ENCODE measurements around the gene PMF1.

The PMF1 gene

DNA sequence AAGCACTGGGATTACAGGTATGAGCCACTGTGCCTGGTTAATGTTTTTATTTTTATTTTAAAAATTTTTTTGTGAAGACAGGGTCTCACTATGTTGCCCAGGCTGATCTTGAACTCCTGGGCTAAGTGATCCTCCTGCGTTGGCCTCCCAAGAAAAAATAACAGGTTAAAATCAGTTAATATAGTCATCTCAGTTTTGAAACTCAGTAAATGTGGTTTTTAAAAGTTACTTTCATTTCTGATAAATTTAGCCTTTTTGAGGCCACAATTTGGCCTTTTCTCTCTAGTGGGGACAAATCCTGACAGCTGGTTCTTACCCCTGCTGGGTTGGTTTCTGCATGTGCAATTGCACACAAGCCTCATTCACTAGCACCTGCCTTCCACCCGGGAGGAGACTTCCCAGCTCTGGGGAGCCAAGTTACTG is 13.3 kb downstream of the PMF1 start:
- Histone ChIP-seq H3K9ac (ENCODE audit: low read depth, low read length) (no peak overlapping the region), H3K36me3 (ENCODE audit: insufficient read depth, low read depth, low read length) (peaks cover 60% of the 10 kb centered on the region), H3K27ac (ENCODE audit: low read length) (no peak overlapping the region), H3K4me1 (ENCODE audit: insufficient read depth, low read length) (no peaks in the 10 kb centered on the region), H3K27me3 (ENCODE audit: insufficient read depth, low read length) (no peaks in the 10 kb centered on the region), H3K9me3 (ENCODE audit: insufficient read depth, low read depth, low read length) (no peaks in the 10 kb centered on the region), H3K4me3 (ENCODE audit: low read length) (no peak overlapping the region)

DNA sequence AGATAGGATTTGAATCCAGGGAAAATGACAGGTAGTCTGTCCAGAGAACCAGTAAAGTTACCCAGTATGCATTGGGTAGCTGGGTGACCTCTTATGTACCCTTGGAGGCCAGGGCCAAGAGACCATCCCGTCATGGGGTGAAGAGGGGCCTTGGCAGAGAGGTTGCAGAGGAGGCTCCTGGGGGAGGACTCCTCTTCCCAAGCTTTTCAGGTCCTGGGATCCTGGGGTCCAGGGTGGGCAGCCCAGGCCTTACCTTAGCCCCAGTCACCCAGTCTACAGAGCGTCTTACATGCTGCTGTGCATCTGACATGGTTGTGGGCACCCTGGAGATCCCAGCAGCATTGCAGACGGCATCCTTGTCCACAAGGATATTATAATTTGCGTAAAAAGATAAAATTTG is 14.0 kb downstream of the PMF1 start:
- Histone ChIP-seq H3K4me1 (ENCODE audit: insufficient read depth, low read length) (no peaks in the 10 kb centered on the region), H3K27me3 (ENCODE audit: insufficient read depth, low read length) (no peaks in the 10 kb centered on the region), H3K27ac (ENCODE audit: low read length) (no peak overlapping the region), H3K36me3 (ENCODE audit: insufficient read depth, low read depth, low read length) (peaks cover 53% of the 10 kb centered on the region), H3K4me3 (ENCODE audit: low read length) (no peak overlapping the region), H3K9ac (ENCODE audit: low read depth, low read length) (no peak overlapping the region), H3K9me3 (ENCODE audit: insufficient read depth, low read depth, low read length) (no peaks in the 10 kb centered on the region)

DNA sequence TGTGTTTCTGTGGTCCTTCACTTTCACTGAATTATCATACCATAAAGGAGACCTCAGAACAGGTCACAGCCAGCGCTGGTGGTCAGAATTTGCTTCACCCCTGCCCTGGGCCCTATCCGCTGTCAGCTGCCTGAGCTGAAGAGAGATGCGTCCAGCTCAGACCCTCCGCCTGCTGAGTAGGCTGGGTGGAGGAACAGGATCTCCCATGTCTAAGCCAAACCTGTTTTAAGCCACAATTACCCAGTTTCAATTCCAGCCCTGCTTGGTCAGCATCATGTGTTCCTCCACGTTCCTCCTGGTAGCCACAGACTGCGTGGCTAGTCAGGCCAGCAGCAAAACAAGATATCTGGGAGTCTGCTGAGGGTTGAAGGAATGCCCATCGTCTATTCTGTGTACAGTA is 15.7 kb downstream of the PMF1 start:
- no peaks in the 10 kb centered on the region for H3K9me3 ChIP-seq (ENCODE audit: insufficient read depth, low read depth, low read length)
- H3K9ac ChIP-seq (ENCODE audit: low read depth, low read length): no peak overlapping the region
- no peaks in the 10 kb centered on the region for H3K27me3 ChIP-seq (ENCODE audit: insufficient read depth, low read length)
- H3K4me1 ChIP-seq (ENCODE audit: insufficient read depth, low read length): no peaks in the 10 kb centered on the region
- no peak overlapping the region for H3K4me3 ChIP-seq (ENCODE audit: low read length)
- H3K27ac ChIP-seq (ENCODE audit: low read length): no peak overlapping the region
- peaks cover 49% of the 10 kb centered on the region for H3K36me3 ChIP-seq (ENCODE audit: insufficient read depth, low read depth, low read length)

DNA sequence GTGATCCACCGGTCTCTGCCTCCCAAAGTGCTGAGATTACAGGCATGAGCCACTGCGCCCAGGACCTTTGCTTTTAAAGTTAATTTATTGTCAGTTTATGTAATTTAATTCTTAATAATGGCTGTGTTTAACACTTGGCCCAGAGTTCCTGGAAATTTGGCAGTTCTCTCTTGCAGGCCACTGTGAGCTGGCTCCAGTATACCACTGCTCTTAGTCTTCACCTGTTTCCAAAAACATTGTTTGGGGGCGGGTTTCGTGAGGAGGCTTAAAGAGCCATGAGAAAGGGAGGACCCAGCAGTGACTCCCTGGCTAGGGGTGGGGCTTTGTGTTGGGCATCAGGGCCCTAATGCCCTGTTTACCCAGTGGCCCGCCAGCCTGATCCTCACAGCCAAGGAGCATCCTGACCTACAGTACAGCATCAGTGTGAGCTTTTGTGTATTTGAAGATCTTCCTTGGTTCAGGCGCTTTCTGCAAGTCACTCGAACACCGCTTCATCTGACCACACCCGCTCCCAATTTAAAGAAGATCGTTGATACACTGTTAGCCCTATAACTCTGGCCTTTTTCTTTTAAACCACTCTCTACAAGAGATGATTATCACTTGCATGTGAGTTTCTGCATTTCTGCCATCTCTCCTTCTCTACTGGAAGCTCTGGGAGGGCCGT is 17.1 kb downstream of the PMF1 start:
- Histone ChIP-seq H3K27ac (ENCODE audit: low read length) (no peak overlapping the region), H3K4me3 (ENCODE audit: low read length) (no peak overlapping the region), H3K36me3 (ENCODE audit: insufficient read depth, low read depth, low read length) (peaks cover 55% of the 10 kb centered on the region), H3K4me1 (ENCODE audit: insufficient read depth, low read length) (no peaks in the 10 kb centered on the region), H3K9me3 (ENCODE audit: insufficient read depth, low read depth, low read length) (no peaks in the 10 kb centered on the region), H3K9ac (ENCODE audit: low read depth, low read length) (no peak overlapping the region), H3K27me3 (ENCODE audit: insufficient read depth, low read length) (no peaks in the 10 kb centered on the region)

DNA sequence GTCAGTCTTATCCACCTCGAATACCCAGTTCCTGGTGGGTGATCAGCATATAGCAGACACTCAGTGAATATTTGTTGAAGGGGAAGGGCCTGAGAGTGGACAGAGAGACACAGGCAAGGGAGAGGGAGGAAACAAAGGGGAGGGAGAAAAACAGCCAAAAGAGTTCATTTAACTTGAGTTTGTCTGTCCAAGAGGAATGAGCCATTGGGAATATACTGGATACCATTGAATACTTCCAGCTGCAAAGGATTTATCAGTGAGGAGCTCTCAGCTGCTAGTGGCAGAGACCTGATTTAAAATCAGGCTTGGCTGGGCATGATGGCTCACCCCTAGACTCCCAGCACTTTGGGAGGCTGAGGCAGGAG is 17.6 kb downstream of the PMF1 start:
- Histone ChIP-seq H3K4me3 (ENCODE audit: low read length) (no peak overlapping the region), H3K27ac (ENCODE audit: low read length) (no peak overlapping the region), H3K9ac (ENCODE audit: low read depth, low read length) (no peak overlapping the region), H3K36me3 (ENCODE audit: insufficient read depth, low read depth, low read length) (peaks cover 56% of the 10 kb centered on the region), H3K4me1 (ENCODE audit: insufficient read depth, low read length) (no peaks in the 10 kb centered on the region), H3K9me3 (ENCODE audit: insufficient read depth, low read depth, low read length) (no peaks in the 10 kb centered on the region), H3K27me3 (ENCODE audit: insufficient read depth, low read length) (no peaks in the 10 kb centered on the region)

DNA sequence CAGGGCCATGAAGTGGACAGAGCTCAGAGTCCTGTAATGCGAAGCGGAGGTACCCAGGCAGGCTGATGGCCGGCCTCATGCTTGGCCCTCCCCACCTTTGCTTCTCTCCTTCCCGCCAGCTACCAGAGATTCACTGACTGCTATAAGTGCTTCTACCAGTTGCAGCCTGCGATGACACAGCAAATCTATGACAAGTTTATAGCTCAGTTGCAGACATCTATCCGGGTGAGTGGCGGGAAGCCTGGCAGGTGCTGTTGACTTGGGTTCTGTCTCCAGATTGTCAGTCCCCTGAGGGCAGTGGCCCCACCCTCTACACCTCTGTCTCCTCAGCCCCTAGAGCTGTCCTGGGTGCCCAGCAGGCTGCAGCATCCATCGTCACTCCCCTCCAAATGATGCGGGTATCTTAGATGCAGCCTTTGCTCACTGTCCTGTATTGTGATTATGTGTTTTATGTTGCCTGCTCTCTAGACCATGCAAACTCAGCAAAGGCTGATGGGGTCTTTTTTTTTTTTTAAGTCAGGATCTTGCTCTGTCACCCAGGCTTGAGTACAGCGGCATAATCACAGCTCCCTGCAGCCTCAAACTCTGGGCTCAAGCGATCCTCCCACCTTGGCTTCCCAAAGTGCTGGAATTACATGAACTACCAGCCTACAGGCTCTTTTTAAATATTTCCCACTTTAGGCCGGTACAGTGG is 19.5 kb downstream of the PMF1 start:
- Histone ChIP-seq H3K4me1 (ENCODE audit: insufficient read depth, low read length) (no peaks in the 10 kb centered on the region), H3K27ac (ENCODE audit: low read length) (no peak overlapping the region), H3K4me3 (ENCODE audit: low read length) (no peak overlapping the region), H3K36me3 (ENCODE audit: insufficient read depth, low read depth, low read length) (peaks cover 62% of the 10 kb centered on the region), H3K9ac (ENCODE audit: low read depth, low read length) (no peak overlapping the region; the same call in 1 of the 2 replicates), H3K27me3 (ENCODE audit: insufficient read depth, low read length) (no peaks in the 10 kb centered on the region), H3K9me3 (ENCODE audit: insufficient read depth, low read depth, low read length) (no peaks in the 10 kb centered on the region)

DNA sequence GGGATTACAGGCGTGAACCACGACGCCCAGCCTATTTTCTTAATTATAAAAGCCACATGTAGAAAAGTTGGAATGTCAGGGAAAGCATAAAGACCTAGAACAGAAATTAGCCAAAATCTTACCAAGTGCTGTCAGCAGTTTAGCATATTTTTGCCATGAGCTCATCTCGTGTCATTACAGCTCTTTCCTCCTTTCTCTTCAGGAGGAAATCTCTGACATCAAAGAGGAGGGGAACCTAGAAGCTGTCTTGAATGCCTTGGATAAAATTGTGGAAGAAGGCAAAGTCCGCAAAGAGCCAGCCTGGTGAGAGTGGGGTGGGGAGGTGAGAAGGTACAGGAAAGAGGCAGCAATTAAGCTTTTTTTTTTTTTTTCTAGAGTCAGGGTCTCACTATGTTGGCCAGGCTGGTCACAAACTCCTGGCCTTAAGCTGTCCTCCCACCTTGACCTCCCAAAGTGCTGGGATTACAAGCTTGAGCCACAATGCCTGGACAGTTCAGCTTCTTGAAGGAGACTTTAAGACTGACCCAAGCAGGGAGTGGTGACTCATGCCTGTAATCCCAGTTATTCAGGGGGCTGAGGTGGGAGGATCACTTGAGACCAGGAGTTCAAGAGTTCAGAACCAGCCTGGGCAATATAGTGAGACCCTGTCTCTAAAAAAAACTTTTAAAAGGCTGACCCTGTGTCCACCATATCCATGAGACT is 20.8 kb downstream of the PMF1 start:
- no peaks in the 10 kb centered on the region for H3K4me1 ChIP-seq (ENCODE audit: insufficient read depth, low read length)
- H3K27me3 ChIP-seq (ENCODE audit: insufficient read depth, low read length): no peaks in the 10 kb centered on the region
- peaks cover 69% of the 10 kb centered on the region for H3K36me3 ChIP-seq (ENCODE audit: insufficient read depth, low read depth, low read length)
- H3K4me3 ChIP-seq (ENCODE audit: low read length): no peak overlapping the region
- no peaks in the 10 kb centered on the region for H3K9me3 ChIP-seq (ENCODE audit: insufficient read depth, low read depth, low read length)
- no peak overlapping the region for H3K27ac ChIP-seq (ENCODE audit: low read length)
- H3K9ac ChIP-seq (ENCODE audit: low read depth, low read length): no peak overlapping the region

DNA sequence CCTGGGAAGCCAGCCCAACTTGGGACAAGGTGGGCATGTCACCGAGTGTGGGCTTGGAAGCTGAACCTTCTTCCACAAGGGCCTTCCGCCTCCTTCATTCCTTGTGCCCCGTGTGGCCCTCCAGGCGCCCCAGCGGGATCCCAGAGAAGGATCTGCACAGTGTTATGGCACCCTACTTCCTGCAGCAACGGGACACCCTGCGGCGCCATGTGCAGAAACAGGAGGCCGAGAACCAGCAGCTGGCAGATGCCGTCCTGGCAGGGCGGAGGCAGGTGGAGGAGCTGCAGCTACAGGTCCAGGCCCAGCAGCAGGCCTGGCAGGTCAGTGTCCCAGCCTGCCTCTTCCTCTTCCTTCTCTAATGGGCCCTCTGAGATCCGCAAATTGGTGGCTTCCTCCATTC is 23.4 kb downstream of the PMF1 start:
- peaks cover 71% of the 10 kb centered on the region for H3K36me3 ChIP-seq (ENCODE audit: insufficient read depth, low read depth, low read length)

DNA sequence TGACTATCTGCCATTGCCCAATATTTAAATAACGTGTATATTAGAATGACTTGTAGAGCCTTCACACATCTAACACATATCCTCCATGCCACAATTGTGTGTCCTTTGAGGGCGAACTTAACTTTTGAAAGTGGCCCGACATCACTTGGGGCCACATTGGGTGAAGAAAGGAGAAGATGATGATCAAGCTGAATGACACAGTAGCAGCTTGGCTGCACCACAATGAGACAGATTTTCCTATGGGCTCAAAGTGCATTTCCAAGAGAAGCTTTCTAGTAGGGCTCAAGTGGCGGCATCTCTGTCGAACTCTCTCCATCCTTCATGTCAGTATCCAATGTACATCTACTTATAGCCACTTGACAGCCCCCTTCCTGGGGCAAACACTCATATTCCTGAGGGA is 25.4 kb downstream of the PMF1 start:
- Histone ChIP-seq H3K9me3 (ENCODE audit: insufficient read depth, low read depth, low read length) (no peaks in the 10 kb centered on the region), H3K36me3 (ENCODE audit: insufficient read depth, low read depth, low read length) (peaks cover 61% of the 10 kb centered on the region), H3K27ac (ENCODE audit: low read length) (no peak overlapping the region), H3K4me1 (ENCODE audit: insufficient read depth, low read length) (no peaks in the 10 kb centered on the region), H3K4me3 (ENCODE audit: low read length) (no peak overlapping the region), H3K27me3 (ENCODE audit: insufficient read depth, low read length) (no peaks in the 10 kb centered on the region), H3K9ac (ENCODE audit: low read depth, low read length) (no peak overlapping the region)

More for the DNA sequence above, 23.4 kb downstream of the PMF1 start:
- Histone ChIP-seq H3K4me3 (ENCODE audit: low read length) (no peak overlapping the region), H3K27me3 (ENCODE audit: insufficient read depth, low read length) (no peaks in the 10 kb centered on the region), H3K9me3 (ENCODE audit: insufficient read depth, low read depth, low read length) (no peaks in the 10 kb centered on the region), H3K4me1 (ENCODE audit: insufficient read depth, low read length) (no peaks in the 10 kb centered on the region), H3K27ac (ENCODE audit: low read length) (no peak overlapping the region), H3K9ac (ENCODE audit: low read depth, low read length) (no peak overlapping the region)

DNA sequence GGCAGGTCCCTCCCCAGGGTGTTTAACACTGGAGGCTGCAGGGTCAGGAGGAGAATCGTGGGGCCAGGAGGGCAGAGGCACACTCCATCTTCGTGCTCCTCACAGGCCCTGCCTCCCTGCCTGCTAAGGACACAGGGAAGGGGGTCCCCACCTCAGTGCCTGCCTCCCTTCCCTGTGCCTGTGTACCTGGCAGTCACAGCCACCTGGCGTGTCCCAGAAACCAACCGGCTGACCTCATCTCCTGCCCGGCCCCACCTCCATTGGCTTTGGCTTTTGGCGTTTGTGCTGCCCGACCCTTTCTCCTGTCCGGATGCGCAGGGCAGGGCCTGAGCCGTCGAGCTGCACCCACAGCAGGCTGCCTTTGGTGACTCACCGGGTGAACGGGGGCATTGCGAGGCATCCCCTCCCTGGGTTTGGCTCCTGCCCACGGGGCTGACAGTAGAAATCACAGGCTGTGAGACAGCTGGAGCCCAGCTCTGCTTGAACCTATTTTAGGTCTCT is 28.6 kb downstream of the PMF1 start:
- Histone ChIP-seq H3K27me3 (ENCODE audit: insufficient read depth, low read length) (peaks cover 14% of the 10 kb centered on the region; the same call in 1 of the 2 replicates), H3K9ac (ENCODE audit: low read depth, low read length) (no peak overlapping the region), H3K36me3 (ENCODE audit: insufficient read depth, low read depth, low read length) (peaks cover 34% of the 10 kb centered on the region), H3K4me3 (ENCODE audit: low read length) (no peak overlapping the region), H3K27ac (ENCODE audit: low read length) (no peak overlapping the region), H3K4me1 (ENCODE audit: insufficient read depth, low read length) (peaks cover 3% of the 10 kb centered on the region; the same call in 1 of the 2 replicates), H3K9me3 (ENCODE audit: insufficient read depth, low read depth, low read length) (no peaks in the 10 kb centered on the region)

DNA sequence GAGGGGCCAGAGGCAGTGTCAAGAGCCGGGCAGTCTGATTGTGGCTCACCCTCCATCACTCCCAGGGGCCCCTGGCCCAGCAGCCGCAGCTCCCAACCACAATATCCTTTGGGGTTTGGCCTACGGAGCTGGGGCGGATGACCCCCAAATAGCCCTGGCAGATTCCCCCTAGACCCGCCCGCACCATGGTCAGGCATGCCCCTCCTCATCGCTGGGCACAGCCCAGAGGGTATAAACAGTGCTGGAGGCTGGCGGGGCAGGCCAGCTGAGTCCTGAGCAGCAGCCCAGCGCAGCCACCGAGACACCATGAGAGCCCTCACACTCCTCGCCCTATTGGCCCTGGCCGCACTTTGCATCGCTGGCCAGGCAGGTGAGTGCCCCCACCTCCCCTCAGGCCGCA is 29.1 kb downstream of the PMF1 start, which contains the start of gene BGLAP:
BGLAP (plus strand) TSS at position 259 of the 400 bp plus-strand sequence; CDS start at position 307, 48 bp downstream.
- peaks cover 3% of the 10 kb centered on the region; the same call in 1 of the 2 replicates for H3K4me1 ChIP-seq (ENCODE audit: insufficient read depth, low read length)
- no peaks in the 10 kb centered on the region for H3K9me3 ChIP-seq (ENCODE audit: insufficient read depth, low read depth, low read length)
- H3K36me3 ChIP-seq (ENCODE audit: insufficient read depth, low read depth, low read length): peaks cover 28% of the 10 kb centered on the region
- H3K4me3 ChIP-seq (ENCODE audit: low read length): no peak within 1 kb of the TSS
- no peak within 1 kb of the TSS for H3K27ac ChIP-seq (ENCODE audit: low read length)
- no peak within 1 kb of the TSS for H3K9ac ChIP-seq (ENCODE audit: low read depth, low read length)
- peaks cover 15% of the 10 kb centered on the region; the same call in 1 of the 2 replicates for H3K27me3 ChIP-seq (ENCODE audit: insufficient read depth, low read length)
